BJ (cell line): ENCODE measurements around the gene RCAN3. TPM values are rescaled to one million over a fixed set of nuclear protein-coding genes. Genes with fewer than 3 reads are reported as not detected.

Source experiments
- CTCF ChIA-PET: fragments of 350-600 bp; formaldehyde crosslinking; extraction: SDS; loops from one replicate; lab custom pipeline; 2021; ENCODE audit warnings: antibody characterized with exemption, inconsistent platforms; lab: Yijun Ruan, JAX
- POLR2A ChIA-PET: fragments of 300-600 bp; sonication (Branson Sonifier 250); formaldehyde crosslinking; extraction: SDS; loops from one replicate; lab custom pipeline; 2021; ENCODE audit warnings: antibody characterized with exemption; lab: Charles Lee
- DNase-seq: peaks from one replicate; pipeline ENCODE4 v3.0.0-alpha.2; 2011; ENCODE audit warnings: low read depth
- H3K27me3 ChIP-seq: 2 replicates; pipeline ENCODE4 v1.6.0; 2011; ENCODE audit warnings: low read length; ENCODE audit not compliant: control insufficient read depth, insufficient read depth
- H3K36me3 ChIP-seq: 2 replicates; pipeline ENCODE4 v1.5.1; 2011; ENCODE audit warnings: low read length; ENCODE audit not compliant: control insufficient read depth, insufficient read depth
- H3K4me3 ChIP-seq: 2 replicates; pipeline ENCODE4 v1.5.1; 2011; ENCODE audit warnings: low read depth, mild to moderate bottlenecking, control low read depth, low read length
- CTCF ChIP-seq: IDR thresholded peaks from 2 replicates; pipeline ENCODE4 v1.5.1; 2011; ENCODE audit warnings: low read depth, mild to moderate bottlenecking, control low read depth, inconsistent platforms, low read length, moderate library complexity; ENCODE audit not compliant: insufficient read depth
- polyA plus RNA-seq: library from polyadenylated mRNA; depleted of rRNA; stranded (reverse); fragments of >200 nt; gene quantifications from 2 replicates; pipeline ENCODE4 v1.2.3, GENCODE V29; 2011

RCAN3 gene
- polyA plus RNA-seq, 1 experiment = 7.6 TPM

GRCh38 chr1:24551960-24552571 lies 49.4 kb downstream of the RCAN3 start:
- H3K27me3 ChIP-seq = peaks cover 23% of the 10 kb centered on the region
- H3K4me3 ChIP-seq = no peak overlapping the region
- H3K36me3 ChIP-seq = no peaks in the 10 kb centered on the region
- ChIA-PET POLR2A (no interaction called here), CTCF (no interaction called here)
- TF ChIP-seq CTCF = no peak
- DNase-seq = no peak

- Histone ChIP-seq H3K4me3 (no peak overlapping the region), H3K27me3 (peaks cover 36% of the 10 kb centered on the region), H3K36me3 (no peaks in the 10 kb centered on the region)
- POLR2A ChIA-PET = no interaction called here
- CTCF ChIA-PET = no interaction called here
- no peak for DNase-seq
- no peak for TF ChIP-seq CTCF
Measured at GRCh38 chr1:24553931-24554330, 51.3 kb downstream of the RCAN3 start.

DNA sequence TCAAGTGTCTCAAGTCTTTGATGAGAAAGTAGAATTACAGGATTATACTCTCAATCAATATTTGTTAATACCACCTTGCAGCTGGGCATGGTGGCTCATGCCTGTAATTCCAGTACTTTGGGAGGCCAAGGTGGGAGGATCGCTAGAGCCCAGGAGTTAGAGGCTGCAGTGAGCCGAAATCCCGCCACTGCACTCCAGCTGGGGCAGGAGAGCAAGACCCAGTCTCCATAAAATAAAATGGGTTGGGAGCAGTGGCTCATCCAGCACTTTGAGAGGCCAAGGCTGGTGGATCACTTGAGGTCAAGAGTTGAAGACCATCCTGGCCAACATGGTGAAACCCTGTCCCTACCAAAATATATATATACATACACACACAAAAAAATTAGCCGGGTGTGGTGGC lies 52.1 kb downstream of the RCAN3 start:
- peaks cover 36% of the 10 kb centered on the region for H3K27me3 ChIP-seq
- DNase-seq = no peak
- CTCF ChIA-PET = no interaction called here
- POLR2A ChIA-PET = no interaction called here
- TF ChIP-seq CTCF = no peak
- no peak overlapping the region for H3K4me3 ChIP-seq
- no peaks in the 10 kb centered on the region for H3K36me3 ChIP-seq

GRCh38 chr1:24555591-24556413 lies 53.2 kb downstream of the RCAN3 start, which contains the start of gene NCMAP:
Gene NCMAP (plus strand): TSS chr1:24556087. CDS start chr1:24595431, 39,344 bp downstream.
- DNase-seq = no peak
- no peak within 1 kb of the TSS for H3K4me3 ChIP-seq
- no peak for TF ChIP-seq CTCF
- CTCF ChIA-PET = no interaction called here
- POLR2A ChIA-PET = no interaction called here
- H3K27me3 ChIP-seq = peaks cover 36% of the 10 kb centered on the region
- no peaks in the 10 kb centered on the region for H3K36me3 ChIP-seq

GRCh38 chr1:24556414-24556795 lies 53.8 kb downstream of the RCAN3 start:
- no peaks in the 10 kb centered on the region for H3K36me3 ChIP-seq
- no peak for DNase-seq
- peaks cover 36% of the 10 kb centered on the region for H3K27me3 ChIP-seq
- POLR2A ChIA-PET = no interaction called here
- CTCF ChIA-PET = no interaction called here
- TF ChIP-seq CTCF = no peak
- no peak overlapping the region for H3K4me3 ChIP-seq
